ENCODE results near the gene PAX8. TPM values are rescaled to one million over a fixed set of nuclear protein-coding genes. Genes with fewer than 3 reads are reported as not detected.
A peak's percentile ranks its signal among the peaks of the same experiment; 100 is the strongest.

Gene PAX8
- total and polyA plus RNA-seq, 12 donors = 0.08 to 2.0 (median 0.41) TPM; not detected in 3

GRCh38 chr2:113272477-113272876, 6.2 kb downstream of the PAX8 start:
- DNase-seq (no peak), ATAC-seq (no peak)
- WGBS, 2 donors = 13 to 16% methylated on average over 5 of the region's 5 CpGs
- Histone ChIP-seq H3K4me1 (peaks cover under 1 to 20% (median 13%) of the 10 kb centered on the region in 9 donors), H3K27ac (no peak overlapping the region), H3K36me3 (no peaks in the 10 kb centered on the region), H3K4me3 (no peak overlapping the region), H3K9me3 (no peaks in the 10 kb centered on the region), H3K27me3 (peaks cover 10 to 90% (median 78%) of the 10 kb centered on the region in 7 donors)
- intact Hi-C loops (cut with DNase I) = no loop called here
- TF ChIP-seq, protein P1, sequence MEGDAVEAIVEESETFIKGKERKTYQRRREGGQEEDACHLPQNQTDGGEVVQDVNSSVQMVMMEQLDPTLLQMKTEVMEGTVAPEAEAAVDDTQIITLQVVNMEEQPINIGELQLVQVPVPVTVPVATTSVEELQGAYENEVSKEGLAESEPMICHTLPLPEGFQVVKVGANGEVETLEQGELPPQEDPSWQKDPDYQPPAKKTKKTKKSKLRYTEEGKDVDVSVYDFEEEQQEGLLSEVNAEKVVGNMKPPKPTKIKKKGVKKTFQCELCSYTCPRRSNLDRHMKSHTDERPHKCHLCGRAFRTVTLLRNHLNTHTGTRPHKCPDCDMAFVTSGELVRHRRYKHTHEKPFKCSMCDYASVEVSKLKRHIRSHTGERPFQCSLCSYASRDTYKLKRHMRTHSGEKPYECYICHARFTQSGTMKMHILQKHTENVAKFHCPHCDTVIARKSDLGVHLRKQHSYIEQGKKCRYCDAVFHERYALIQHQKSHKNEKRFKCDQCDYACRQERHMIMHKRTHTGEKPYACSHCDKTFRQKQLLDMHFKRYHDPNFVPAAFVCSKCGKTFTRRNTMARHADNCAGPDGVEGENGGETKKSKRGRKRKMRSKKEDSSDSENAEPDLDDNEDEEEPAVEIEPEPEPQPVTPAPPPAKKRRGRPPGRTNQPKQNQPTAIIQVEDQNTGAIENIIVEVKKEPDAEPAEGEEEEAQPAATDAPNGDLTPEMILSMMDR (IDR thresholded peaks at IDR 0.05) = no peak

- H3K27ac ChIP-seq = no peak overlapping the region
- no peaks in the 10 kb centered on the region for H3K4me1 ChIP-seq
- no peaks in the 10 kb centered on the region for H3K9me3 ChIP-seq
- H3K4me3 ChIP-seq = no peak overlapping the region
- H3K36me3 ChIP-seq = no peaks in the 10 kb centered on the region
- TF ChIP-seq, protein P1 (IDR thresholded peaks at IDR 0.05) = no peak
- 69 to 73% methylated on average over 4 of the region's 4 CpGs for WGBS, 2 donors
- intact Hi-C loops (cut with DNase I) = no loop called here
- peak in 2 of 8 donors; percentile 21 to 22 for ATAC-seq
- H3K27me3 ChIP-seq = peaks cover 0 to 63% (median 41%) of the 10 kb centered on the region in 7 donors
- no peak for DNase-seq
Observed at GRCh38 chr2:113268621-113269360, 9.9 kb downstream of the PAX8 start.

DNA sequence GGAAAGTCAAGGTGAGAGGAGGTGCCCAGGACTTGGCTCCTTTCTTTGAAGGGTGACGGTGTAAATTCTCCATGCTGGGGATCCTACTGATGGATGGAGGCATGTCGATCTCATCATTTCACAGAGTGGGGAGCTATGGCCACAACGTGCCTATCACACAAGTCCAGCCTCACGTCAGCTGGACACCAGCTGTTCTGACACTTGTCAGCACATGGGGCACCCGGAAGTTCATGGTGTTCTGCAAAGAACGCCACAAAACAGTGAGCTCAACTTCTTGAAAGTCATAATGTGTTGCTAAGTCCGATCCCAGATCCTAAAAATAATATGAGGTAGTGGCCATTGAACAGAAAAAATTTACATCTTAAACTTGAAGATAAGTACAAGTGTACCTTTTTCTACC, 12.3 kb downstream of the PAX8 start:
- WGBS, 2 donors = 71% methylated on average over 7 of the region's 7 CpGs

DNA sequence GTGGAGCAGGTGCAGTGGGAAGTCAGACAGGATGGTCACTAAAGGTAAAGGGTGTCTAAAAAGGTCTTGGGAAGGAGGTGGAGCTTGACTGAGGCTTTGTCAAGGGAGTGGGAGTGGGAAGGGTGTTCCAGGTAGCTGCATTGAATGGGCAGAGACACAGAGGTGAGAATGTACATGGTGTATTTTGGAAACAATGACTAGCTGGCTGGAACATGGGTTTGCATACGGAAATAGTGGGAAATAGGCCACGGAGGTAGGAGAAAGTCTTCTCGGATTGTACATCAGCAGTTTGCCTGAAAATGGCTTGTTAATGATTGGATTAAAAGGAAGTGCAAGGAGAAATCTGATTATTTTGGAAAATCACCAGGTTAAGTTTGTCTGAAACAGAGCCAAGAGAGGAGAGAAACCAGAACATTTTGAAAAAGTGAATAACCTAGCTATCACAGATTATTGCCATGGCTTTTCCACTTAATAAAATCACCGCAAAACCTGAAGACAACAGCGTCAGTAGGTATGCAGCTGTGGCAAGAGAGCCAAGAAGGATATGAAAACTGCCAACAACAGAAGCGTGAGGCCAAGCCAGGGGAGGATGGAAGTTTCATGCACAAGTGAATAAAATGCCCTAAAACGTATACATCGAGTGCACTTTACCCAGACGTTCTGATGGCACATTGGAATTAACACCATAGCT, 13.9 kb downstream of the PAX8 start:
- WGBS, 2 donors = 72 to 82% methylated on average over 9 of the region's 9 CpGs
- intact Hi-C loops (cut with DNase I) = no loop called here
- Histone ChIP-seq H3K4me1 (peaks cover 0 to 14% (median 0%) of the 10 kb centered on the region in 9 donors), H3K9me3 (no peaks in the 10 kb centered on the region), H3K36me3 (no peaks in the 10 kb centered on the region), H3K4me3 (no peak overlapping the region), H3K27me3 (peaks cover 0 to 24% (median 4%) of the 10 kb centered on the region in 7 donors), H3K27ac (no peak overlapping the region)
- no peak for DNase-seq
- TF ChIP-seq, protein P1 (IDR thresholded peaks at IDR 0.05) = no peak
- ATAC-seq = no peak

More for the DNA sequence above, 12.3 kb downstream of the PAX8 start:
- intact Hi-C loops (cut with DNase I) = no loop called here
- no peak overlapping the region for H3K4me3 ChIP-seq
- H3K36me3 ChIP-seq = no peaks in the 10 kb centered on the region
- DNase-seq = no peak
- H3K27ac ChIP-seq = no peak overlapping the region
- peak in 1 of 8 donors; percentile 41 for ATAC-seq
- H3K4me1 ChIP-seq = peaks cover 0 to 3% (median 0%) of the 10 kb centered on the region in 9 donors
- TF ChIP-seq, protein P1 (IDR thresholded peaks at IDR 0.05) = no peak
- no peaks in the 10 kb centered on the region for H3K9me3 ChIP-seq
- H3K27me3 ChIP-seq = peaks cover 0 to 40% (median 17%) of the 10 kb centered on the region in 7 donors
